Nephron (organoid): ENCODE measurements around the gene FUNDC1.
A peak's percentile ranks its signal among the peaks of the same experiment; 100 is the strongest.

ENCODE experiments used
- H3K27ac Mint-ChIP-seq, 3 experiments: 2 replicates each; pipeline ENCODE4 v1.8.0; 2020; ENCODE audit warnings: mixed read lengths in 3 of 3, mild to moderate bottlenecking in 2 of 3, moderate library complexity in 1 of 3
- H3K27me3 Mint-ChIP-seq: 2 replicates; pipeline ENCODE4 v1.8.0; 2021; ENCODE audit warnings: low read depth, mild to moderate bottlenecking, moderate library complexity, mixed read lengths
- H3K36me3 Mint-ChIP-seq: 2 replicates; pipeline ENCODE4 v1.8.0; 2020; ENCODE audit warnings: low read depth, mixed read lengths
- H3K4me1 Mint-ChIP-seq: 2 replicates; pipeline ENCODE4 v1.8.0; 2020; ENCODE audit warnings: mixed read lengths
- H3K4me3 Mint-ChIP-seq, 3 experiments: 2 replicates each; pipeline ENCODE4 v1.8.0; 2020; ENCODE audit warnings: mild to moderate bottlenecking in 3 of 3, mixed read lengths in 3 of 3, moderate library complexity in 2 of 3
- H3K9me3 Mint-ChIP-seq: 2 replicates; pipeline ENCODE4 v1.8.0; 2020; ENCODE audit warnings: mixed read lengths
- TF ChIP-seq, protein P1 (sequence below), 3 experiments: fragments of 200-600 bp; sonication (generic); IDR thresholded peaks; one replicate each; pipeline ENCODE4 v1.5.0; 2021; ENCODE audit warnings: antibody characterized with exemption in 3 of 3; ENCODE audit not compliant: unreplicated experiment in 3 of 3

FUNDC1 gene

DNA sequence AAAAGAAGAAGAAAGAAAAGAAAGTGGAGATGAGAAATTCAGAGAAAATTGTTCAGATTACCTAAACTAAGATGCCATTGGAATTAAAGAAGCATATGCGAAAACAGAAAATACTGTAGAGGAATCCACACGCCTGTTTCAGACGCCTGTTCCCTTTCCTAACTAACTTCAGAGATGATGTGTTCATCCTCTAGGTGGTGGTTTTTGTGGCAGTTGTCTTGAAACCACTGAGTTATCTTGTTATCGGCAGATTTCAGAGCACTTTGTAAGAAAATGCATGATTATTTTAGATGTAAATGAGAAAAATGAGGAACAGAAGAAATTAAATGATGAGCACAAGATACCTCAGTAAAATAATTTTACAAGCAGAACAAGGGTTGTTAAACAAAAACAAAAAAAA, 48.3 kb downstream of the FUNDC1 start:
- TF ChIP-seq, protein P1, sequence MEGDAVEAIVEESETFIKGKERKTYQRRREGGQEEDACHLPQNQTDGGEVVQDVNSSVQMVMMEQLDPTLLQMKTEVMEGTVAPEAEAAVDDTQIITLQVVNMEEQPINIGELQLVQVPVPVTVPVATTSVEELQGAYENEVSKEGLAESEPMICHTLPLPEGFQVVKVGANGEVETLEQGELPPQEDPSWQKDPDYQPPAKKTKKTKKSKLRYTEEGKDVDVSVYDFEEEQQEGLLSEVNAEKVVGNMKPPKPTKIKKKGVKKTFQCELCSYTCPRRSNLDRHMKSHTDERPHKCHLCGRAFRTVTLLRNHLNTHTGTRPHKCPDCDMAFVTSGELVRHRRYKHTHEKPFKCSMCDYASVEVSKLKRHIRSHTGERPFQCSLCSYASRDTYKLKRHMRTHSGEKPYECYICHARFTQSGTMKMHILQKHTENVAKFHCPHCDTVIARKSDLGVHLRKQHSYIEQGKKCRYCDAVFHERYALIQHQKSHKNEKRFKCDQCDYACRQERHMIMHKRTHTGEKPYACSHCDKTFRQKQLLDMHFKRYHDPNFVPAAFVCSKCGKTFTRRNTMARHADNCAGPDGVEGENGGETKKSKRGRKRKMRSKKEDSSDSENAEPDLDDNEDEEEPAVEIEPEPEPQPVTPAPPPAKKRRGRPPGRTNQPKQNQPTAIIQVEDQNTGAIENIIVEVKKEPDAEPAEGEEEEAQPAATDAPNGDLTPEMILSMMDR (IDR thresholded peaks at IDR 0.05; ENCODE audit: unreplicated experiment in 3 of 3) = no peak
- Mint-ChIP-seq H3K4me3 (no peak overlapping the region), H3K27me3 (no peaks in the 10 kb centered on the region), H3K27ac (no peak overlapping the region), H3K36me3 (no peaks in the 10 kb centered on the region), H3K9me3 (peaks cover 12% of the 10 kb centered on the region), H3K4me1 (no peaks in the 10 kb centered on the region)

- H3K27ac Mint-ChIP-seq = no peak overlapping the region
- no peak overlapping the region for H3K4me3 Mint-ChIP-seq
- TF ChIP-seq, protein P1 (IDR thresholded peaks at IDR 0.05; ENCODE audit: unreplicated experiment in 3 of 3) = no peak
- no peaks in the 10 kb centered on the region for H3K4me1 Mint-ChIP-seq
- H3K9me3 Mint-ChIP-seq = peaks cover 19% of the 10 kb centered on the region
- no peaks in the 10 kb centered on the region for H3K36me3 Mint-ChIP-seq
- H3K27me3 Mint-ChIP-seq = peaks cover 3% of the 10 kb centered on the region
These were observed 53.1 kb downstream of the FUNDC1 start for GRCh38 chrX:44489515-44489914.

DNA sequence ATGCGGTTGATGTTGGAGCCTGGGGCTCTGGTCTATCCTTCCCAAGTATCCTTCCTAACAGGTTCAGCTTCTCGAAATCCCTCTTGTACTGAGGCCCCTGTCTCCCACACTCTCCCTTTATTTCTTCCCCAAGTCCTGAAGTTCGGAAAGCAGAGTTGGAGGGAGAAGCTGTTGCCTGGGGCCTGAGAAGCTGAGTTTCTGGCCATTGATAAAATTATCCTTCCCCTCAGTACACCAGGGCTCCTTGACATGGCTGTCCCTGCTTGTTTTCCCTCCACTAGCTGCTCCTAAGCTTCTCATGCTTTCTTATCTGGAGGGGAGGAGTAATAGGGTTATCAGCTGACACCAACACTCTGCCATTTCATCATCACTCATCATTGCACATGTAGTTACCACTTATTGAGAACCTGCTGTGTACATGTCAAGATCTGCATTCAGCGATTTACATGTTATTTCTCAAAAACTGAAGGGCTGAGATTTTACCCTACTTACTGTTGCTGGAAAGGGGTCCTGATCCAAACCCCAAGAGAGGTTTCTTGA, 58.0 kb downstream of the FUNDC1 start:
- TF ChIP-seq, protein P1 (IDR thresholded peaks at IDR 0.05; ENCODE audit: unreplicated experiment in 3 of 3) = no peak
- Mint-ChIP-seq H3K9me3 (peaks cover 19% of the 10 kb centered on the region), H3K4me1 (no peaks in the 10 kb centered on the region), H3K4me3 (no peak overlapping the region), H3K27ac (no peak overlapping the region), H3K36me3 (no peaks in the 10 kb centered on the region), H3K27me3 (peaks cover 3% of the 10 kb centered on the region)

GRCh38 chrX:44483965-44484606, 58.6 kb downstream of the FUNDC1 start:
- H3K27me3 Mint-ChIP-seq = peaks cover 3% of the 10 kb centered on the region
- H3K36me3 Mint-ChIP-seq = no peaks in the 10 kb centered on the region
- peaks cover 19% of the 10 kb centered on the region for H3K9me3 Mint-ChIP-seq
- H3K27ac Mint-ChIP-seq = no peak overlapping the region
- H3K4me3 Mint-ChIP-seq = no peak overlapping the region
- TF ChIP-seq, protein P1 (IDR thresholded peaks at IDR 0.05; ENCODE audit: unreplicated experiment in 3 of 3) = no peak
- no peaks in the 10 kb centered on the region for H3K4me1 Mint-ChIP-seq

- no peak overlapping the region for H3K27ac Mint-ChIP-seq
- no peaks in the 10 kb centered on the region for H3K27me3 Mint-ChIP-seq
- no peaks in the 10 kb centered on the region for H3K36me3 Mint-ChIP-seq
- H3K4me3 Mint-ChIP-seq = no peak overlapping the region
- TF ChIP-seq, protein P1 (IDR thresholded peaks at IDR 0.05; ENCODE audit: unreplicated experiment in 3 of 3) = no peak
- H3K9me3 Mint-ChIP-seq = peaks cover 16% of the 10 kb centered on the region
- H3K4me1 Mint-ChIP-seq = no peaks in the 10 kb centered on the region
These were observed 60.1 kb downstream of the FUNDC1 start for GRCh38 chrX:44482575-44482974.

DNA sequence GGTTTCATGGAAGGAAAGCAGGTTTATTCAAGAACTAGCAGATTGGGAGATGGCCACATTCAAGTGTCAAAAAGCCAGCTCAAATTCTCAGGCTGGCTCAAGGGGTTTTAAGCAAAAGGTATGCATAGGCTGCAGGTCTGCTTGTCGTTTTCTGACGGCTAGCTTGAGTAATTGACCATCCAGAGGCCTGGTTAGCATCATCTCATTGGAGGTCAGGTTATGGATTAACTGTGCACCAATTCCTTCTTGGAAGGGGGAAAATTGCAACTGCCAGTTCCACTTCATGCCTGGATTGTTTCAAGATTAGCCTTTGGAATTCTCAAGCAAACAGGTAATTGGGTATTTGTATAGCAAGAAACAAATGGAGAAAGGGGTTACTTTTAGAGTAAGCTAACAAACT, 62.1 kb downstream of the FUNDC1 start:
- Mint-ChIP-seq H3K9me3 (peaks cover 18% of the 10 kb centered on the region), H3K4me1 (no peaks in the 10 kb centered on the region), H3K36me3 (no peaks in the 10 kb centered on the region), H3K27ac (peak overlapping the region; percentile 67 to 82 (median 67)), H3K4me3 (no peak overlapping the region), H3K27me3 (no peaks in the 10 kb centered on the region)
- TF ChIP-seq, protein P1 (IDR thresholded peaks at IDR 0.05; ENCODE audit: unreplicated experiment in 3 of 3) = no peak
